ENCODE measurements around the gene MAP6.

MAP6 gene

DNA sequence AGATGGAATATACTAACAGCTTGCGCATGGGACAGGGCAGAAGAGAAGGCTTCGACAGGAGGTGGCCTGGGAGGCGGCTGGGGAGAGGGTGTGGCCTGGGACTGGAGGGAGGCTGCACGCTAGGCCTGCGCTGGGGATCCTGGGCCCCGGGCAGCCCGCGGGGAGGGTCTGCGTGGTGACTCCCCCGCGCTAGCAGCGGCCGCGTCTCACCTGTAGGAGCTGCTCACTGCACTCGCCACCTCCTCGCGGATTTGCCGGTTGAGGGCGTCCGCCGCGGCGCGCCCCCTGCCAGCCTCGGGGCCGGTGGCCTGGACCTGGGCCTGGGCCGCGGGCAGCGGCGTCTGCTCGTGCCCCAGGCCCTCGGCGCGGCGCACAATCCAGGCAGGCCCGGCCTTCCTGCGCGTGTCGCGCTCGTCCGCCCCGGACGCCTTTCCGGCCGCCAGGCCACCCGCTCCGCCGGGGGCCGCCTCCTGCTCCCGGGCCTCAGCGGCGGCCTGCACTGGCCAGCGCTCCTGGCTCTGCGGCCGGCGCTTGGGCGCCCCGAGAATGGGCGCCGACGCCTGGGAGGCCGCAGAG is 1.5 kb downstream of the MAP6 start:
- DNase-seq (ENCODE audit: low spot score): no peak

GRCh38 chr11:75665990-75666389 is 2.8 kb downstream of the MAP6 start:
- no peak for DNase-seq (ENCODE audit: low spot score)

- no peak for DNase-seq (ENCODE audit: low spot score)
Measured at GRCh38 chr11:75665126-75665525, 3.7 kb downstream of the MAP6 start.

DNA sequence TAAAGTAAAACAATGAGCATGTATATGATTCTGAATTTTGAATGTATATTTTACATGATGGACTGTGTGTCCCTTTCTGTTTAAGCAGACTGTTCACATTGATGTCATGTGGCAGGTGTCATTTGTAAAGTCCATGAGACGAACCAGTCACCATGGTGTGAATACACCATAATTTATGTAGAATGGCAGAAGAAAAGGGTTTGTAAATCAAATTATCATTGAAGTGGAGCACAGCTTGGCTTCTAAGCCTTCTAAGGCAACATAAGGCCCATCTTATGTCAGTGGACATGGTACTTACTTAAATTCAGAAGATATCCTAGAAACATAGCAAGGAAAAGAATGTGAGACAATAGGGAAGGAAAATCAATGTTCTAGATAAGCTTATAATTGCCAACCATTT is 4.4 kb downstream of the MAP6 start:
- no peak for DNase-seq (ENCODE audit: low spot score)

DNA sequence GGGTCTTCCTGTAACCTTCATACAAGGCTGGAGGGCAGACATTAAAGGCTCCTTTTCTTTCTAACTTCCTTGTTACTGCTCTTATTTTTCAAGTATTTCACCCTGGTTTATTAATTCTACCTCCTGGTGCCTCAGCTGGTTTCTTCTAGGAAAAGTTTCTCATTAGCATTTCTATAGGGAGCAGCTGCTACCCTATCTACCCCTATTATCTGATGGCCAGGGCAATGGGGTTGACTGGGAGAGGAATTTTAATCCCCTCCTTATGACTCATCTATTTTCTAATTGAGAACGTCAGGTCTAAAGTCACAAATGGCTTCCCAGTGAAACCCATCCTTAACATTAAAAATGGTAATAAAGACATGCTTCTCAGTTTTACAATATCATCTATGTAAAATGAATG is 5.0 kb downstream of the MAP6 start:
- no peak for DNase-seq (ENCODE audit: low spot score)

DNA sequence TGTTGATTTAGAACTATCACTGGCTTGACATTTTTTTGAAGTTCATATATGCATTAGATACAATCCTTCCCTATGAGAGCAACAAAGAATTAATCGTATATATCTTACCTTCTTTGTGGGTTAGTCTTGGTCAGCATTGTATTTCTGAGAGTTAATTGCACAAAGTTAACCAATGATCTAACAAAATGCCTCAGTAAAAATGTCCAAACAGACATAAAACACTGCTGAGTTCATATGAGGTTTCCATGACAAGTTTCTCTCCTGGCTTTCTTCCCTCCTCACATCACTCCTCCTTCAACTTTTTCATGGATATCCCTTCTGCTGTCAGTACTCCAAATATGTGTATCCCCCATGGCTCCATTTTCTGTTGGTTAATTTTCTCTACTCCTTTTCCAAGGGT is 9.0 kb downstream of the MAP6 start:
- no peak for DNase-seq (ENCODE audit: low spot score)

GRCh38 chr11:75656044-75656727 is 12.7 kb downstream of the MAP6 start:
- DNase-seq (ENCODE audit: low spot score): no peak

GRCh38 chr11:75655605-75656004 is 13.2 kb downstream of the MAP6 start:
- no peak for DNase-seq (ENCODE audit: low spot score)

DNA sequence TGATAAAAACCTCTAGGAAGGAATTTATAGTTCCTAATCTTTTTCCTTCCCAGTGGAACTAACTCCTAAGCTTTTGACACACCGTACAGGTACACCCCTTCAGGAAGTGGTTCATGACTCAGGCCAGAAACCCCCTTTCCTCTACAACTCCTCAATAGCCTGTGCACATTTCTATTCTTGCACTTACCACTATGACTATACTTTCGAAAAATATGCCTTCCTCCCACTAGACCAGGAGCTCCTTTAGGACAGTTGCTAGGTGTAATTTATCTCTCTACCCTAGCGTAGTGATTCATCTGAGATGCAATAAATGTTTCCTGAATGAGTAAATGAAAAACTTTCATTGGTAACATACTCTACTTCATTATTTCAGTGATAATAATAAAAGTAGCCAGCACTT is 14.5 kb downstream of the MAP6 start:
- DNase-seq (ENCODE audit: low spot score): no peak

- DNase-seq (ENCODE audit: low spot score): no peak
Measured at GRCh38 chr11:75653532-75653931, 15.3 kb downstream of the MAP6 start.

DNA sequence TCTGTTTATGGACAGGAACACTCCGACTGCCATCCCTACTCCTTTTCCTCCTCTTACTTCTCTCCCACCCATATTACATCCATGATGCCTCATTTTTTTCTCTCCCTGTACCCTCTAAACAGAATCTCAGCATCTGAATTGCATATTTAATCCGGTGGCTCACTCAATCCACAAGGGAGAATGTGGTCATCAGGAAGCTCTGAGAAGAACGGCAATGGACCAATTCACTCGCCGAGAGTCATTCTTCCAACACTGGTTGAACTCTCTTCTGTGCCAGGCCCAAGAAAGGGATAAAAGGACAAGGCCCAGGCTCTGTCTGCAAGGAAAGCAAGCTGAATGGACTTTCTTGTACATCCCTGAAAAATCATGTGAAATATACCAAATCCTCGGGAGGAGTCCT is 15.9 kb downstream of the MAP6 start:
- DNase-seq (ENCODE audit: low spot score): no peak

- no peak for DNase-seq (ENCODE audit: low spot score)
Measured at GRCh38 chr11:75651218-75651617, 17.6 kb downstream of the MAP6 start.

GRCh38 chr11:75650167-75650723 is 18.6 kb downstream of the MAP6 start:
- DNase-seq (ENCODE audit: low spot score): no peak

DNA sequence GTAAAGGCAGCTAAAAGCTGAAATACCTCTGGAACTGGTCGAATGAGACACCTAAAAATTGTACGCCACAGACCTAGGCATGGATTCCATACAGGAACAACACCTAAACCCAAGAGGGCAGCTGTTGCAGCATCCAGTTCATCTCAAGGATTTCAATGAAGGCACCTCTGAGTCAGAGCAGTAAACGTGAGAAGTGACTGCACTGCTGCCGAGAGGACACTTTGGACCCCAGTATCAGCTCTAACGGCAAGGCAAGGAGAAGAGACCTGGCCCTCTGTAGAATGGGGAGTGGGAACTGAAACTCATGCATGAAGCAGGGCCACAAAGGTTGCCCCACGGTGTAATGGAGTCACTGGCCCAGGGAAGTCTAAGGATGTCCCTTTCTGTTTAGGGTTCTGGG is 23.9 kb downstream of the MAP6 start:
- no peak for DNase-seq (ENCODE audit: low spot score)

DNA sequence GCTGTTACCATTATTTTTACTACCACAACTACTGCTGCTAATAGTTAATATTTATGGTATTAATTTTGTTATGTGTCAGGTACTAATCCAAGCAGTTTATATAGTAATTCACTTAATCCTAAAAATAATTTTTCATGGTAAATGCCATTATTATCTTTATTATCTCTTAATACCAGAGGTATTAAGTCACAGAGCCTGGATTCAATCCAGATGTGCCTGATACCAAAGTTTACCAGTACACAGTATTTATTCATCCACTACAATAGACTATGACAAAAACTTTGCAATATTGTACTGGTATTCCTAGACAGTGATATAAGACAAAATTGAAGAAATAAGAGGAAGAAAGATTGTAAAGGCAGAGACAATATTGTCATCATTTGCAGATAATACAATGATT is 24.5 kb downstream of the MAP6 start:
- no peak for DNase-seq (ENCODE audit: low spot score)

- DNase-seq (ENCODE audit: low spot score): no peak
Measured at GRCh38 chr11:75642402-75643113, 26.3 kb downstream of the MAP6 start.

DNA sequence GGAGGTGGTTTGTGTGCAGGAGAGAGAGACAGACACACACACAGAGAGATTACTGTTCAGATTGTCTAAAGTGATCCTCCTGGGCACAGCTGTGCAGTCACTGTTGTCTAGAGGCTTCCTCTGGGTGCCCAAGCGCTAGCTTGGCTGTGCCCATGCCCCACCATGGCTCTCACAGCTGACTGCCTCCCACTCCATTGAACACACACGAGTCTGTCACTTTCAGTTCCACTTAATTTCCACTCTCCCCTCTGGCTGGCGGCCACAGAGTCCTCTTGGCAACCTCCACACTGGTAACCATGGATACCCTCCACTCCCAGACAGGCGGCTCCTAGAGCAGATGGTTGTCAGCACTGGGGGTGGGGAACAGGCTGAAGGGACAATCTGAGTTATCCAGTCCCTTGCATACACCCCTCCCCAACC is 29.1 kb downstream of the MAP6 start:
- DNase-seq (ENCODE audit: low spot score): no peak

DNA sequence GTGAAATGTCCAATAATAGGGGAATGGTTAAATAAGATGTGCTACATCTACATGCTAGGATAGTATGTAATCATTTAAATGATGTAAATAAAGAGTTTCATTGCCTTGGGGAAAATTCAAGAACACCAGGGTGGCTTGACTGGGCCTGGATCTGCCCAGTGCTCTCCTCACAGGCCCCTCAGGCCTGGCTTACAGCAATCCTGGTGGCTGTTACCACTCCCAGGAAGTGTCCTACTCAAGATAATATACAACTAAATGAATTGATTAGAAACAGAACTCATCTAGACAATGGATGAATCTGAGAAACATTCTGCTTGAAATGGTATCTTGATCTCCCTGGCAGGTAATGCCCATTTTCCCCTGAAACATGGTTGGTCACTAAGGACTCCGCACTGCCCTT is 30.8 kb downstream of the MAP6 start:
- no peak for DNase-seq (ENCODE audit: low spot score)

GRCh38 chr11:75635066-75635862 is 33.6 kb downstream of the MAP6 start:
- no peak for DNase-seq (ENCODE audit: low spot score)

DNA sequence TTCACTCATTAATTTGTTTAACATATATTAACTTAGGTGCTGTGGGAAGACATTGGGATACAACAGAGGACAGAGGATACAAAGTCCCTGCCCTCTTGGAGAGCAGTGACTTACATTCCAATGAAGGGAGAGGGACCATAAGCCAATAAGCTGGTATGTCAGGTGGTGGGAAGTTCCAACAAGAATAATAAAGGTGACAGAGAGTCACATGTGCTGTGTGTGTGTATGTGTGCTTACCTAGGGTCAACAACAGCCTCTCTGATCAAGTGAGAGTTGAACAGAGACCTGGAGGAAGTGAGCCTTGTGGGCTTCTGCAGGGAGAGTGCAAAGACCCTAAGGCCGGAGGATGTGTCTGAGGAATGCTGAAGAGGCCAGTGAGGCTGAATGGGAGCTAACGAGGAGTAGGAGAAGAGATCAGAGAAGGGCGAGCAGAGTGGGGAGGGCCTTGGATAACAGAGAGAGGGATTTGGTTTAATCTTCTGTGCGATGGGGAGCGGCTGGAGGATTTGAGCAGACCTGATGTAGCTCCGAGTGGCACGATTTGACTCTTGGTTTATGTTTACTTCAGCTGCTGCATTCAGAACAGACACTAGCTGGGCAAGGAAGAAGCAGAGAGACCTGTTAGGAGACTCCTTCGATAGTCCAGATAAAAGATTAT is 35.3 kb downstream of the MAP6 start:
- no peak for DNase-seq (ENCODE audit: low spot score)

DNA sequence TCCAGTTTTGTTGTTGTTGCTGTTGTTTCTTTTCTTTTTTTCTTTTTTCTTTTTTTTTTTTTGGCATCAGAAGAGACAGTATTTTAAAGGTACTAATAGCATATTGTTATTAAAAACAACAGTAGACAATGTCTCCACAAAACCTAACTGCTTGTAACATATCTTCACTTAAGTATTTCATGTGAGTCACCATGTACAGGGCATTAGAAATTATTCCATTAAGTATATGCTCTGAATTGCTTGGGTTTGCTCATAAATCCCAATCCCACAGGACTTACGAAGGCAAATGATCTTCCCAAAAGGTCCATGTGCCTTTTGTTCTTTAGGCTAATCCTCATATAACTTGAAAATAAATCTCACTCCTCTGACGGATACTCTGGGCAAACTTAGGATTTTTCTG is 35.9 kb downstream of the MAP6 start:
- no peak for DNase-seq (ENCODE audit: low spot score)

- no peak for DNase-seq (ENCODE audit: low spot score)
Measured at GRCh38 chr11:75632450-75632849, 36.4 kb downstream of the MAP6 start.
